ENCODE measurements around the gene USHBP1. TPM values are rescaled to one million over a fixed set of nuclear protein-coding genes. Genes with fewer than 3 reads are reported as not detected.

Gene USHBP1
- total and polyA plus RNA-seq, 2 of the 13 experiments (the other 11 are each of a cell fraction or from before 2014, with no cell fraction given), result 0.15 to 1.5 TPM

DNA sequence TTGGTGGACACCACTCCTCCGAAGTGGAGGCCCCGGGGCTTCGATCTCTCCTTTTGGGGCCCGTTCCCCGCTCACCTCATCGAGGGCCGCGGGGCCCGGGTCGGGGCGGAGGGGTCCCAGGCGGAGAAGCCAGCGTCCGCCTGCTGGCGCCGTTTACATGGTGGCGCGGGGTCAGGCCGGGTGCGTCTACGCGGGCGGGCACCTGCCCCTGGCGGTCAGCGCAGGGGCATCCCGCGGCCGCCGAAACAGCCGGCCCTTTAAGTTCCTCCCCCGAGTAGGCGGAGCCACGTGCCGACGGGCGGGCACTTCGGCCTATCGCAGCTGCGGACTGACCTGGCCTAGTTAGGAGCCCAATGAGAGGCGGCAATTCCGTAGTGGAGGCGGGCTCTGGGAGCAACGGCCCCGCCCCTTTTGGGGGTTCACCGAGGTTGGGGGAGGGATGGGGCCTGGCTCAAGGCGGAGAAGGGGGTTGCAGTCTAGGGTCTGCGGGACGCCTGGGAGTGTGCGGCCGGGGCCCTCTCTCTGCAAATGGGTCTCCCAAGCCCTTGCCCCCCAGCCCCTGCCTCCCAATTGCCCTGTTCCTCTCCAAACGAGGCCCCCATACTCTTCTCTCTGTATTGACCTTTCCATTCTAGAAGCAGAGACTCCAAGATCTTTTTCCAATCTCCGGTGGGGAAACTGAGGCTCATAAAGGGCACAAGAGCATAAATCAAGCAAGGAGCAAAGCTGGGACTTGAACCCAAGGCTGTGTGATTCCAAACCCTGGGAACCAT lies 38.8 kb upstream of the USHBP1 start, which contains the start of gene ABHD8 (continued):
- TF ChIP-seq, protein P1, sequence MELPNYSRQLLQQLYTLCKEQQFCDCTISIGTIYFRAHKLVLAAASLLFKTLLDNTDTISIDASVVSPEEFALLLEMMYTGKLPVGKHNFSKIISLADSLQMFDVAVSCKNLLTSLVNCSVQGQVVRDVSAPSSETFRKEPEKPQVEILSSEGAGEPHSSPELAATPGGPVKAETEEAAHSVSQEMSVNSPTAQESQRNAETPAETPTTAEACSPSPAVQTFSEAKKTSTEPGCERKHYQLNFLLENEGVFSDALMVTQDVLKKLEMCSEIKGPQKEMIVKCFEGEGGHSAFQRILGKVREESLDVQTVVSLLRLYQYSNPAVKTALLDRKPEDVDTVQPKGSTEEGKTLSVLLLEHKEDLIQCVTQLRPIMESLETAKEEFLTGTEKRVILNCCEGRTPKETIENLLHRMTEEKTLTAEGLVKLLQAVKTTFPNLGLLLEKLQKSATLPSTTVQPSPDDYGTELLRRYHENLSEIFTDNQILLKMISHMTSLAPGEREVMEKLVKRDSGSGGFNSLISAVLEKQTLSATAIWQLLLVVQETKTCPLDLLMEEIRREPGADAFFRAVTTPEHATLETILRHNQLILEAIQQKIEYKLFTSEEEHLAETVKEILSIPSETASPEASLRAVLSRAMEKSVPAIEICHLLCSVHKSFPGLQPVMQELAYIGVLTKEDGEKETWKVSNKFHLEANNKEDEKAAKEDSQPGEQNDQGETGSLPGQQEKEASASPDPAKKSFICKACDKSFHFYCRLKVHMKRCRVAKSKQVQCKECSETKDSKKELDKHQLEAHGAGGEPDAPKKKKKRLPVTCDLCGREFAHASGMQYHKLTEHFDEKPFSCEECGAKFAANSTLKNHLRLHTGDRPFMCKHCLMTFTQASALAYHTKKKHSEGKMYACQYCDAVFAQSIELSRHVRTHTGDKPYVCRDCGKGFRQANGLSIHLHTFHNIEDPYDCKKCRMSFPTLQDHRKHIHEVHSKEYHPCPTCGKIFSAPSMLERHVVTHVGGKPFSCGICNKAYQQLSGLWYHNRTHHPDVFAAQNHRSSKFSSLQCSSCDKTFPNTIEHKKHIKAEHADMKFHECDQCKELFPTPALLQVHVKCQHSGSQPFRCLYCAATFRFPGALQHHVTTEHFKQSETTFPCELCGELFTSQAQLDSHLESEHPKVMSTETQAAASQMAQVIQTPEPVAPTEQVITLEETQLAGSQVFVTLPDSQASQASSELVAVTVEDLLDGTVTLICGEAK (IDR thresholded peaks at IDR 0.05), result no peak
- TF ChIP-seq, protein P1 (CRISPR knock-in tag; IDR thresholded peaks at IDR 0.05), result no peak
- TF ChIP-seq POLR2A (IDR thresholded peaks at IDR 0.05; ENCODE audit: insufficient read depth in 1 of 2, low read depth in 2 of 2, low read length in 2 of 2) (peak in 1 of 2 experiments; percentile 77; a peak in 2 of 4 replicates), ZNF790 (CRISPR knock-in tag; IDR thresholded peaks at IDR 0.05; ENCODE audit: borderline replicate concordance) (no peak), ZNF749 (CRISPR knock-in tag; IDR thresholded peaks at IDR 0.05; ENCODE audit: borderline replicate concordance) (no peak), REPIN1 (CRISPR knock-in tag; IDR thresholded peaks at IDR 0.05; ENCODE audit: borderline replicate concordance, low read depth) (no peak), SNAI1 (CRISPR knock-in tag; IDR thresholded peaks at IDR 0.05; ENCODE audit: borderline replicate concordance) (no peak), KDM1A (CRISPR knock-in tag; IDR thresholded peaks at IDR 0.05) (no peak), DPF2 (CRISPR knock-in tag; IDR thresholded peaks at IDR 0.05; ENCODE audit: borderline replicate concordance, low read depth) (no peak), ZNF772 (CRISPR knock-in tag; IDR thresholded peaks at IDR 0.05) (peak; percentile 83), NR3C1 (CRISPR knock-in tag; IDR thresholded peaks at IDR 0.05) (no peak), IRX3 (CRISPR knock-in tag; IDR thresholded peaks at IDR 0.05; ENCODE audit: borderline replicate concordance, low read depth) (no peak), GATAD1 (CRISPR knock-in tag; IDR thresholded peaks at IDR 0.05) (peak; percentile 49)
- TF ChIP-seq, protein P2, sequence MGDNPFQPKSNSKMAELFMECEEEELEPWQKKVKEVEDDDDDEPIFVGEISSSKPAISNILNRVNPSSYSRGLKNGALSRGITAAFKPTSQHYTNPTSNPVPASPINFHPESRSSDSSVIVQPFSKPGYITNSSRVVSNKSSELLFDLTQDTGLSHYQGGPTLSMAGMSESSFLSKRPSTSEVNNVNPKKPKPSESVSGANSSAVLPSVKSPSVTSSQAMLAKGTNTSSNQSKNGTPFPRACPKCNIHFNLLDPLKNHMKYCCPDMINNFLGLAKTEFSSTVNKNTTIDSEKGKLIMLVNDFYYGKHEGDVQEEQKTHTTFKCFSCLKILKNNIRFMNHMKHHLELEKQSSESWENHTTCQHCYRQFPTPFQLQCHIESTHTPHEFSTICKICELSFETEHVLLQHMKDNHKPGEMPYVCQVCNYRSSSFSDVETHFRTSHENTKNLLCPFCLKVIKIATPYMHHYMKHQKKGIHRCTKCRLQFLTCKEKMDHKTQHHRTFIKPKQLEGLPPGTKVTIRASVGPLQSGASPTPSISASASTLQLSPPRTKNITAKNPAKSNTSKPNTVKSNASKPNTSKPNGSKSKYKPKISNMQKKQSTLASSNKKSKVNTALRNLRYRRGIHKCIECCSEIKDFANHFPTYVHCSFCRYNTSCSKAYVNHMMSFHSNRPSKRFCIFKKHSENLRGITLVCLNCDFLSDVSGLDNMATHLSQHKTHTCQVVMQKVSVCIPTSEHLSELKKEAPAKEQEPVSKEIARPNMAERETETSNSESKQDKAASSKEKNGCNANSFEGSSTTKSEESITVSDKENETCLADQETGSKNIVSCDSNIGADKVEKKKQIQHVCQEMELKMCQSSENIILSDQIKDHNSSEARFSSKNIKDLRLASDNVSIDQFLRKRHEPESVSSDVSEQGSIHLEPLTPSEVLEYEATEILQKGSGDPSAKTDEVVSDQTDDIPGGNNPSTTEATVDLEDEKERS (CRISPR knock-in tag; IDR thresholded peaks at IDR 0.05), result no peak

Measured in HepG2 (cell line).